PFSK-1 (cell line): Measurements from ENCODE around the gene KRT6C.

ENCODE experiments used
- FOXP2 ChIP-seq: optimal IDR thresholded peaks from 2 replicates; pipeline ENCODE3; 2011; ENCODE audit warnings: borderline replicate concordance, control low read depth, inconsistent platforms; ENCODE audit not compliant: insufficient read depth; ENCODE audit errors: extremely low read length, extremely low read depth
- POLR2AphosphoS5 ChIP-seq: IDR thresholded peaks from 2 replicates; pipeline ENCODE4 v1.6.1; 2012; ENCODE audit warnings: low read depth, mild to moderate bottlenecking, control low read depth, low read length, moderate library complexity
- REST ChIP-seq, 2 experiments: IDR thresholded peaks; 2 replicates each; pipeline versions ENCODE4 v1.6.1 to v1.8.0; 2011 to 2012; ENCODE audit warnings: low read depth in 2 of 2, low read length in 2 of 2, control low read depth in 1 of 2, inconsistent platforms in 1 of 2, mild to moderate bottlenecking in 1 of 2, moderate library complexity in 1 of 2; ENCODE audit not compliant: insufficient read depth in 1 of 2
- SIN3A ChIP-seq: IDR thresholded peaks from 2 replicates; pipeline ENCODE4 v1.6.1; 2012; ENCODE audit warnings: mild to moderate bottlenecking, low read length, moderate library complexity, borderline replicate concordance; ENCODE audit not compliant: insufficient read depth
- TAF1 ChIP-seq: IDR thresholded peaks from 2 replicates; pipeline ENCODE4 v1.6.1; 2012; ENCODE audit warnings: low read length, control low read depth, borderline replicate concordance; ENCODE audit not compliant: insufficient read depth

The KRT6C gene

GRCh38 chr12:52428121-52428520, 45.5 kb downstream of the KRT6C start:
- TF ChIP-seq TAF1, result no peak
- no peak for TF ChIP-seq FOXP2
- no peak for TF ChIP-seq SIN3A
- no peak for TF ChIP-seq REST (IDR thresholded peaks at IDR 0.05; ENCODE audit: insufficient read depth in 1 of 2, low read depth in 2 of 2, low read length in 2 of 2)

- no peak for TF ChIP-seq FOXP2
- TF ChIP-seq POLR2AphosphoS5, result no peak
- no peak for TF ChIP-seq SIN3A
- no peak for TF ChIP-seq TAF1
- TF ChIP-seq REST (IDR thresholded peaks at IDR 0.05; ENCODE audit: insufficient read depth in 1 of 2, low read depth in 2 of 2, low read length in 2 of 2), result no peak
These were observed 46.5 kb downstream of the KRT6C start for GRCh38 chr12:52427083-52427482.

GRCh38 chr12:52426034-52426433, 47.6 kb downstream of the KRT6C start:
- TF ChIP-seq TAF1 (no peak), REST (IDR thresholded peaks at IDR 0.05; ENCODE audit: insufficient read depth in 1 of 2, low read depth in 2 of 2, low read length in 2 of 2) (no peak), POLR2AphosphoS5 (no peak), SIN3A (no peak), FOXP2 (no peak)

GRCh38 chr12:52425466-52425865, 48.1 kb downstream of the KRT6C start:
- TF ChIP-seq REST (IDR thresholded peaks at IDR 0.05; ENCODE audit: insufficient read depth in 1 of 2, low read depth in 2 of 2, low read length in 2 of 2) (no peak), POLR2AphosphoS5 (no peak), FOXP2 (no peak), SIN3A (no peak), TAF1 (no peak)
